Measurements from ENCODE around the gene IQSEC3.

The IQSEC3 gene

DNA sequence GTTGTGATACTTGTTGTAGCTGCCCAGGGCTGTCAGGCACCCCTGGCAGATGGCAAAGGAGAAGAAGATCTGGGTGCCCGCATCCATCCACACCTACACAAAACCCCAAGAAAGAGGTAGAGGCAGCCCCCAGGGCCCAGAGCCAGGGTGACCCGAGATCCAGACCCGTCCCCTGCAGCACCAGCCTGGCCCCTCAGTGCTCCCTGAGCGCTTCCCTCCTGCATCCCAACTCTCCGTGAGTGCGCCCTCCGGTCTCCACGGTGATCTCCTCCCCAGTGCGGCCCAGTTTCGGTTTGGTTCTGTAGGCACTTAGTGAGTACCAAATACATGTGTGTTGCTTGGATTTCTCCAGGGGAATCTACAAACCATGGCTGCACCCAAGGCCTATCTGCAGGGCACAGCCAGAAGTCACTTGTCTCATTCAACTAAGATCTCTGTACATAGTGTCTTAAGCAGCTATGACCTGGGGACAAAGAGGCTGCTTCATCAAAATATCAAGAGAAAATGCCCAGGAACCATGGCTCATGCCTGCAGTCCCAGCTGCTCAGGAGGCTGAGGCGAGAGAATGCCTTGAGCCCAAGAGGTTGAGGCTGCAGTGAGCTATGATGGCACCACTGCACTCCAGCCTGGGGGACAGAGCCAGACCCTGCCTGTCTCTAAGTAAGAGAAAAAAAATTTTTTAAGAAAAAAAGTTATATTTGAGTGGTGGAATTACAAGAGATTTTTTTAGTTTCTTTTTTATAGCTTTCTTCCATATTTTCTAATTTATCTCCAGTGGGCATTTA is 131.5 kb downstream of the IQSEC3 start:
- no peak for DNase-seq (ENCODE audit: low read depth)

DNA sequence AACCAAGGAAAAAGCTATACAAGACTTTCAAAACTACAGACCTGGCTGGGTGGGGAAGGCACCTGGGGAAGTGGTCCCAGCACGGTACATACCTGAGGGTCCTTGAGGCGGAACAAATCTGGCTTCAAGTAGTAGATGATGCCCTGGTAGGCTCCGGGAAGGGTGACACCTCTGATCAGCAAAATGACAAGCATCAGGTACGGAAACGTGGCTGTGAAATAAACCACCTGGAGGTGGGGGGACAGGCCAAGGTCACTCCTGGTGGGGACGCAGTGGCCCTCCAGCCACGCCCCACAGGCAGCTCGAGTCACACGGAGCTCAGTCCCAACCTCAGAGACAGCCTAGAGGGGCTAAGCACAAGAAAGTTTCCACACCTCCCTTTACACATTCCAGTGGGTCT is 132.1 kb downstream of the IQSEC3 start:
- DNase-seq (ENCODE audit: low read depth) = no peak

DNA sequence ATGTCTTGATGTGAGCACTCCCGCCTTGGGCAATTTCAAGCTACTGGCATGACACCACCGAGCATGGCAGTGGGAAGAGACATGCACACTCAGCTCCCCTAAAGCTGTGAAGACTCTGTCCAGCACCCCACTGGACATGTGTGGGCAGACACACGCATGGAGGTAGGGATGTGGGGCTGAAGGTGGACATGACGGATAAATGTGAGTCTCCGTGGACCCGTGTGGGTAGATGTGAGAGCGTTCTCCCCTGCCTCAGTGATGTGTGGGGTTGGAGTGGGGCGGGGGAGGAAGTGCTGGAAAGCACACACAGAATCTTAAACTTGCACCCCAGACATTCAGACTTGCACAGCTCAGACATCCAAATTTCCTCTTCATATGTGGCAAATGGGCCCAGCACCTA is 134.8 kb downstream of the IQSEC3 start:
- DNase-seq (ENCODE audit: low read depth) = no peak

- DNase-seq (ENCODE audit: low read depth) = no peak
Observed at GRCh38 chr12:202081-202731, 135.6 kb downstream of the IQSEC3 start.

GRCh38 chr12:203074-203461 is 136.5 kb downstream of the IQSEC3 start:
- no peak for DNase-seq (ENCODE audit: low read depth)

- no peak for DNase-seq (ENCODE audit: low read depth)
Observed at GRCh38 chr12:203462-204260, 137.1 kb downstream of the IQSEC3 start.

DNA sequence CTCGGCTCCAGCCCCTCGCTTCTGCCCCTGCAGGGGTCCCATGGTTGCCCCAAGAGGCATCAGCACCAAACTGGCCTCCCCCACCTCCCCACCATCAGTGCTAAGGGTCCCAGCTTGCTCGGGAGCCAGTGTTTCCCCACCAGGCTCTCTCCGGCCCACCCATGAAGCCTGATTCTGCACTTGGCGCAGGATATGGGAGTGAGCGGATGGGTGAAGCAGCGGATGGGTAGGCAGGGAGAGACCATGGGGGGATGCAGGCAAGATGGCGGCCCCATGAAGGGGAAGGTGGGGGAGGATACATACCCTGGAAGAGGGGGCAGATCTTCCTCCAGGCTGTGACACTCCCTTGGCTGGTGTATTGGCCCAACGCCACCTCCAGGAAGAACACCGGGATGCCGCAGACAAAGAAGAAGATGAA is 137.7 kb downstream of the IQSEC3 start:
- DNase-seq (ENCODE audit: low read depth) = no peak

- DNase-seq (ENCODE audit: low read depth) = no peak
Observed at GRCh38 chr12:205026-205425, 138.5 kb downstream of the IQSEC3 start.

DNA sequence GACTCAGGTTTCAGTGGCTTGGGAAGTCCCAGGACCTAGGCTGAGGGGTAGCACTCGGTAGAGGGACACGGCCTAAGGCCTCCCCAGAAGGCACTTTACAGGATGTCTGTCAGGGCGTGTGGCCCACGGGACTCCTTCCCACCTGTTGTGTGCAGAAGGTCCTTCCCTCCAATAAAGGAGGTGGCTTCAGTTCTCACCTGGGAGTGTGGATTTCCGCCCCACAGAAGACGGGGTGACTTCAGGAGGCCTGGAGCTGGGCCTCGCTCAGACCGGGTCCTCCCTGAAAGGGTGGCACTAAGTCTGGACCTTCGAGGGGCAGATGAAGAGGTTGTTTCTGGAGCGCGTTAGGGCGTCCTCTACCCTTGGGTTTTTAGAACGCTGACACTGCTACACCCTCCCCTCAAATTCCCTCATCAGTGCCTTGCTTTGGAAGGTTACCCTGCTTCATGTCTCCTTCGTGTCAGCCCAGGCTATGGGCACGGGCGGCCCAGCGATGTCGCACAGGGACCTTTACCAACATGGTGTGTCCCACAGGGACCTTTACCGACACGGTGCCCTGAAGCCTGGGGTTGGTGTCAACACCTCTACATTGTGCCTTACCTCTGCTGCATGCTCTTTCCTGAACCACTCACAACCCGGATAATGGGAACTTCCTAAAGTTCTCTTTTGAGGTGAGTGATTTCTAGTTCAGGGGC is 140.3 kb downstream of the IQSEC3 start:
- no peak for DNase-seq (ENCODE audit: low read depth)

DNA sequence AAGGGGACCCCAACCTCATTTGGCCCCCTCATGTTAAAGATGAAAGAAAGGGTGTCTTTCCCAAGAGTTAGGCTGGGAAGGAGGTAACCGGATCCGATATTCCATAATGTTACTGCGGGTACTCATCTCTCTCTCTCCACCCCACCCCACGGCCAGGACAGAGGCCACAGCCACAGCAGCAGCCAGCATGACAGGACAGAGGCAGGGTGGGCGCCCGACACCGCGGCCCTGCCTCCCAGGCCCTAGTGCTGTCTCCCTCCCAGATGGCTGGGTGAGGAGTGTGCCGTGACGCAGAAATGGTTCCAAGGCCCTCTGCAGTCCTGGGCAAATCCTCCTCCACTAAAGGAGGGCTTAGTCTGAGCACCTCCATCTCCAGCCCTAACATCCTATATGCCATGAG is 141.2 kb downstream of the IQSEC3 start:
- no peak for DNase-seq (ENCODE audit: low read depth)

- no peak for DNase-seq (ENCODE audit: low read depth)
Observed at GRCh38 chr12:208813-209212, 142.2 kb downstream of the IQSEC3 start.

DNA sequence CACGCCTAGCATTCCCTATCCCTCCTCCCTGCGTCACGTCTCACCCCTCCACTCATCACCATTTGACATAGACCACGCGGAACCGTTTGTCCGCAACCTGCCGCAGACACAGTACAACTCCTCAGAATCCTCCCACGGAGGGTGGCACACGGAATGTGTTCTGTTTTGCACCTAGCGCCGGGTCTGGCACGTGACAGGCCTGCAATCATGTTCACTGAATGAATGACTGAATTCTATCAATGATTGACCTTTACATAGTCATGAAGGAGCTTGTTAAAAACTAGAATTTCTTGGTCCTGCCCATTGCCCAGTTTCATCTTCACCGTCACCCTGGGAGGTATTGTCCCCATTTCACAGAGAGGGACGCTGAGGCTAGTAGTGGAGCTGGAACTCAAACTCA is 142.7 kb downstream of the IQSEC3 start:
- no peak for DNase-seq (ENCODE audit: low read depth)

DNA sequence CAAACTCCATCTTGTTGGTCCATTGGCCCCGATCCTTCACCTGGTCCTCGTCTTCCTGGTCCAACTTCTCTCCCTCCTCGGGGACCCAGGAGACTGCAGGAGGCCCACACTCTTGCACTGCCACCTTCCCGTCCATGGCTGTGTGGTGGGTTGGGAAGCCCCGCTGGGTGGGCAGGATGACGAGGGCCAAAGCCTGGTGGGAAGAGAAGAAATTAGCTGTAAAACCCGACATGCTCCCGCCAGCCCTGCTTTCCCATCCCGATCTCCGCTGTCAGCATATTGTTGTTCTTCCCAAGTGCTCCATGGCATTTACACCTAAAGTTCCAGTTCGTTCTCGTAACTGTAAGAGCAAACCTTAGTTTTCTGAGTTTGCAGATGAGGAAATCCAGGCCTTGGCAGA is 143.3 kb downstream of the IQSEC3 start:
- DNase-seq (ENCODE audit: low read depth) = no peak

DNA sequence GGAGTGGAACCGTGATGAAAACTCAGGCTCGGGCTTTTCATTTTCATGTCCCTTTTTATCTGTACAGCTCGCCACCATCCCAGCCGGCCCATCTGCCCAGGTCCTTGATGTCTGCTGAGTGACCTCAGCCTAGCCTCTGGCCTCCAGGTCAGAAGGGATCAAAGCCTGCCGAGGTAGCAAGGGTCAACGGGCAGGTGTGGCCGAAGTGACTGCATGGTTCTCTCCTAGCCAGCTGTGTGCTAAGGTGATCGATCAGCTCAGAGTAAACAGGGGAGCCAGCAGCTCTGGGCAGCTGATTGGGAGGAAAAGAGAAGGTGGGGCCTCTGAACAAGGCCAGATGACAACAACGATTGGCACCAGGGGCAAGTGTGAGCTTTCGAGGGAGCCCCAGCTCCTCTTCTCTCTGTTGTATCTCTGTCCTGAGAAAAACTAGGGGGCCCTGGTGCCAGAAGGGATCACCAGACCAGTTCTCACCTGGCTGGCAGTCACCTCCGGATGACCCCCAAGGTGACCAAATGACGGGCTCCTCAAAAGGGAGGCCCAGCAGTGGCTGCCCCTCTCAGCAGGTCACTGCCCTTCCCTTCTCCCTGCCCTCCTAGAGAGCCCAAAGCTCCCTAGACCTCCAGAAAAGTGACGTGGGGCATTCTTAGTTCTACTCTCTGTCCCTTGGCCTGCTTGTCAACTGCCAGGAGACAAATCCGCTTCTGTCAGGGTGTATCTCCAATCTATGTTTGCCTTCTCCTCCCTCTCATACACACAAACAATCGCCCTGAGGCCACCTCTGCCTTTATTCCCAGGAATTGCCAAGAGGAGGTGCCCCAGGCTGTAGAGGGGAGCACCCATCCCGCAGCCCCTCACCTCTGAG is 143.9 kb downstream of the IQSEC3 start:
- no peak for DNase-seq (ENCODE audit: low read depth)

- no peak for DNase-seq (ENCODE audit: low read depth)
Observed at GRCh38 chr12:211142-211465, 144.5 kb downstream of the IQSEC3 start.

DNA sequence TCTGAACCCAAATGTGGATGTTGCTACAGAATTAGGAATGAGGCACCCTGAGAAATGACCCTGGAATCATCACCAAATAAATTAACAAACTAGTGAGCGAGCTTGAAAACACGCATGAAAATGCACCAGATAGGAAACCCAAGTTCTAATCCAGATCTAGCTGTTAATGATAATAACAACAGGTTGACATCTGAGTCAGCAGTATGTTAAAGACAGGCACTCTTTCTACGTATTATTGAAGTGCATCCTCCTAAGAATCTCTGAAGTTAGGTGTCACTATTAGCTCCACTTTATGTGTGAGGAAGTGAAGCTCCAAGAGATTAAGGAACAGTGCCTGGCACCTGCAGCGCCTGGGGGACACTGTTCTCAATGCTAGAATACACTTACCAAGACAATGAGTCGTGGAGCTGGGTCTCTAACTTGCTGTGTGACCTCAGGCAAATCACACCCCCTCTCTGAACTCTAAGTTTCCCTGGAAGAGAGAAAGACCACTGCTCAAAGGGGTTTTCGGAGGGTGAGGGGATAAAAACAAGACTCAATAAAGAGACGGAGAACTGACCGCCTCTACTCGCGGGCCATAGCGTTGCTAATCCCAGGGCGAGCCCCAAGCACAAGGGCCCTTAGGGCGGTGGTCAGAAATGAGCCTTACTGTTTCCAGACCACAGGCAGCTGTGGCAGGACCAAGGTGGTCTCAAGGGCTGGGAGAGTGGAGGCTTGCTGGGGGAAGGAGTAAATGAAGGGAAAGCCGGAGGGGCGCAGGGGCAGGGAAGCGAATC is 145.3 kb downstream of the IQSEC3 start:
- DNase-seq (ENCODE audit: low read depth) = no peak

DNA sequence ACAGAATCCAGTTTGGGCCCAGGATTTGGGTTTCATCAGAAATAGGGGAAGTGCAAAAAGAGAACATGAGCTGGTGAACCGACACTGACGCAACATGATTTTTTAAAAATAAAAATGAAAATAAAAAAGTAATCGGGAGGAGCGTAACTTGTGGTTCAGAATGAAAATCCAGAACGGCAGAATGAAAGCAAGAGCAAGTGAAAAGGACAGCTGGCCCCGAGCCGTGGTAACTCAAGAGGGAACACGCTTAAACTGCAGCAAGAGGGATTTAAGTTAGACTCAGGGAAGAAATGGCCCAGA is 145.8 kb downstream of the IQSEC3 start:
- DNase-seq (ENCODE audit: low read depth) = no peak

GRCh38 chr12:212715-213526 is 146.4 kb downstream of the IQSEC3 start:
- no peak for DNase-seq (ENCODE audit: low read depth)

GRCh38 chr12:213527-213932 is 147.0 kb downstream of the IQSEC3 start:
- no peak for DNase-seq (ENCODE audit: low read depth)
